WTC11 (cell line): ENCODE measurements around the gene BRSK1.

Experiments used
- ARID4B ChIP-seq: sonication (generic); formaldehyde crosslinking; IDR thresholded peaks from 2 replicates; pipeline ENCODE4 v1.8.0; 2023; ENCODE audit warnings: missing genetic modification reagents, mild to moderate bottlenecking, borderline replicate concordance
- CBFB ChIP-seq: sonication (generic); formaldehyde crosslinking; IDR thresholded peaks from 2 replicates; pipeline ENCODE4 v1.8.1; 2022; ENCODE audit warnings: mild to moderate bottlenecking, low read depth, missing genetic modification reagents
- CREB1 ChIP-seq: sonication (generic); formaldehyde crosslinking; IDR thresholded peaks from 2 replicates; pipeline ENCODE4 v1.8.0; 2023; ENCODE audit warnings: mild to moderate bottlenecking, missing genetic modification reagents
- CTCF ChIP-seq: fragments of 200-600 bp; IDR thresholded peaks from 2 replicates; pipeline ENCODE4 v1.8.0; 2022; ENCODE audit warnings: antibody characterized with exemption
- E2F4 ChIP-seq: sonication (generic); formaldehyde crosslinking; IDR thresholded peaks from 2 replicates; pipeline ENCODE4 v1.8.1; 2022; ENCODE audit warnings: low read depth, mild to moderate bottlenecking, moderate library complexity, missing genetic modification reagents, borderline replicate concordance
- ELF4 ChIP-seq: sonication (generic); formaldehyde crosslinking; IDR thresholded peaks from 2 replicates; pipeline ENCODE4 v1.8.1; 2022; ENCODE audit warnings: low read depth, mild to moderate bottlenecking, moderate library complexity, missing genetic modification reagents
- ETV6 ChIP-seq: sonication (generic); formaldehyde crosslinking; IDR thresholded peaks from 2 replicates; pipeline ENCODE4 v1.8.1; 2022; ENCODE audit warnings: mild to moderate bottlenecking, missing genetic modification reagents
- FOXP1 ChIP-seq: sonication (generic); formaldehyde crosslinking; IDR thresholded peaks from 2 replicates; pipeline ENCODE4 v1.8.0; 2022; ENCODE audit warnings: missing genetic modification reagents, mild to moderate bottlenecking, moderate library complexity, borderline replicate concordance
- JUN ChIP-seq: sonication (generic); formaldehyde crosslinking; IDR thresholded peaks from 2 replicates; pipeline ENCODE4 v1.8.0; 2023; ENCODE audit warnings: mild to moderate bottlenecking, missing genetic modification reagents
- NFYB ChIP-seq: sonication (generic); formaldehyde crosslinking; conservative IDR thresholded peaks from 2 replicates; pipeline ENCODE4 v1.8.0; 2022; ENCODE audit warnings: low read depth, missing genetic modification reagents
- SP1 ChIP-seq: sonication (generic); formaldehyde crosslinking; conservative IDR thresholded peaks from 2 replicates; pipeline ENCODE4 v1.8.1; 2022; ENCODE audit warnings: missing genetic modification reagents

- TF ChIP-seq NFYB (CRISPR knock-in tag) (no peak), ARID4B (no peak), CTCF (no peak), CBFB (CRISPR knock-in tag) (no peak), SP1 (CRISPR knock-in tag) (no peak), JUN (CRISPR knock-in tag) (no peak), FOXP1 (CRISPR knock-in tag) (no peak), ETV6 (no peak), CREB1 (CRISPR knock-in tag) (no peak), ELF4 (no peak), E2F4 (CRISPR knock-in tag) (no peak)
These were observed 7.7 kb upstream of the BRSK1 start for GRCh38 chr19:55275851-55276719.
